Stimulated activated CD8-positive, alpha-beta memory T cell treated with anti-CD3 and anti-CD28 coated beads, Interleukin-7, amount 100 ng/mL, for 4 hours (primary cell): ENCODE results near the gene SGCG.
"Not testable (repeated sequence)": the region's sequence is repeated elsewhere in the genome, so short reads cannot be mapped to it uniquely, and the experiment has no call there.

ENCODE experiments used
- DNase-seq, 2 donors: peaks; one replicate each; pipeline ENCODE4 v3.0.0-alpha.2; 2020; ENCODE audit warnings: low read depth in 2 of 2

Gene SGCG

GRCh38 chr13:23180711-23181110 lies at the start of gene SGCG:
SGCG (plus strand) TSS chr13:23180979; CDS start chr13:23203695, 22,716 bp downstream.
- no peak for DNase-seq

GRCh38 chr13:23134542-23134941 lies 46.2 kb upstream of the SGCG start:
- DNase-seq: no peak

DNA sequence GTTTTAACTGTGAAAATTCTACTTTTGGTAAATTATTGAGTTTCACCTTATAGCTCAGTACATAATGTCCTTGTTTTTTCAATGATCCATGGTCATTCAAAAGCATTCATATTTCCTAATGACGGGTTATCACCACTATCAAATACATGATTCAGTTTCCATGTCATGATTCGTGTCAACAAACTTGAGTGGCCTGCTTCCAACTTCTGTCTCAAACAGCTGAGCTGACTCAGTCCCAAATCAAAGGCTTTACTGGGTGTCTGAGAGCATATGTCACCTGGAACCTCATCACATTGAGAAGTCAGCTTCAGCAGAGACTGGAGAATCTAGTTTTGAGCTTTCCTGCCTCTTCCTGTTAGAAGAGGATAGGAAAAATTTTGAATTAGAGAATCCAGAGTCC lies 40.3 kb upstream of the SGCG start:
- DNase-seq: no peak

DNA sequence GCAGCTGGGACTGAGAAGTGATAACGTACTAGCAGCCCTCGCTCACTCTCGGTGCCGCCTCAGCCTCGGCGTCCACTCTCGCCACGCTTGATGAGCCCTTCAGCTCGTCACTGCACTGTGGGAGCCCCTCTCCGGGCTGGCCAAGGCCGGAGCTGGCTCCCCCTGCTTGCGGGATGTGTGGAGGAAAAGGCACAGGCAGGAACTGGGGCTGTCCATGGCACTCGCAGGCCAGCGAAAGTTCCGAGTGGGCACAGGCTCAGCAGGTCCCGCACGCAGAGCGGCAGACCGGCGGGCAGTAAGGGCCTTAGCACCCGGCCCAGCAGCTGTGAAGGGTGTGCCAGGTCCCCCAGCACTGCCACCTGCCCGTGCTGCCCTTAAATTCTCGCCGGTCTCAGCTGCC lies 38.8 kb upstream of the SGCG start:
- DNase-seq: no peak

DNA sequence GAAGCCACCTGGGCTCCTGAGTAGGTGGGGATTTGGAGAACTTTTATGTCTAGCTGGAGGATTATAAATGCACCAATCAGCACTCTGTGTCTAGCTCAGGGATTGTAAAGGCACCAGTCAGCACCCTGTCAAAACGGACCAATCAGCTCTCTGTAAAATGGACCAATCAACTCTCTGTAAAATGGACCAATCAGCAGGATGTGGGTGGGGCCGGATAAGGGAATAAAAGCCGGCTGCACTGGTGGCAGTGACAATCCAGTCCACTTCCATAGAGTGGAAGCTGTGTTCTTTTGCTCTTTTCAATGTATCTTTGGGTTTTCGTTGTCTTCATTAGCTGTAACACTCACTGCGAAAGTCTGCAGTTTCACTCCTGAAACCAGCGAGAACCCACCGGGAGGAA lies 38.2 kb upstream of the SGCG start:
- not testable (repeated sequence) for DNase-seq

GRCh38 chr13:23144431-23144830 lies 36.3 kb upstream of the SGCG start:
- no peak for DNase-seq

GRCh38 chr13:23146006-23146405 lies 34.8 kb upstream of the SGCG start:
- DNase-seq: no peak

DNA sequence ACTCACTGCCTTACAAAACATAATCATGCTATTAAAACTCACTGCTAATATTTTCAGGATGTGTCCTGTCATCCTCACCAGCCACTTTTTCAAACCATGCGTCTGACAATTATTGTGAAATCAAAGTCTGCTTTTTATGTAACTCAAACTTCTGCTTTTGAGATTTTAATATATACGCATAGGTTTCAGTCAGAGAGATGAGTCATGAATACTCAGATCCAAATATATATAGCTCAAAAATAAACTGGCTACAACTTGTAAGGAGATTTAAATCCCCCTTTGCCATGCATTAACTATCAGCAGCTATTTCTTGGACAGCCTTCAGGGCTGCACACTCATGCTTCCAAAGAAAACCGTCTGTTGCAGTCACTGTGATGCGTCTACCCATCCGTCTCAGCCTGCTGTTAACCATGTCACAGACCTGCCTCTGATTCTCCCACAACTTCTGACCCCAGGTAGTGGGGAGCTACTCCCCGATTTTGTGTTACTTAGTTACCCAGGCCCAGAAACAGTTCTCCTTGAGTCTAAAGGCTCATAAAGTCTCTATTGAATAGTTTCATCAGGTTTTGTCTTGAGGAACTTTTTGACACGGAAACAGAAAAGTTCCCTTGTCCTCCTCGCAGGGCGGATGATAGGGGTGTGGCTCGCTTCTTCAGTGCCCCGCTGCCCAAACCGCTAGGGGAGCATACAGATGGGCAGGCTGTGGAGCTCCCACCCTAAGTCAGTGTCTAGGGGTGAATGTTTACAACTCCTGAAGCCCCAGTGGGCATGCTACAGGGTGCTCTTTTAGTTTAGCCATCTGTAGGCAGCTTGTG lies 33.8 kb upstream of the SGCG start:
- DNase-seq: no peak

DNA sequence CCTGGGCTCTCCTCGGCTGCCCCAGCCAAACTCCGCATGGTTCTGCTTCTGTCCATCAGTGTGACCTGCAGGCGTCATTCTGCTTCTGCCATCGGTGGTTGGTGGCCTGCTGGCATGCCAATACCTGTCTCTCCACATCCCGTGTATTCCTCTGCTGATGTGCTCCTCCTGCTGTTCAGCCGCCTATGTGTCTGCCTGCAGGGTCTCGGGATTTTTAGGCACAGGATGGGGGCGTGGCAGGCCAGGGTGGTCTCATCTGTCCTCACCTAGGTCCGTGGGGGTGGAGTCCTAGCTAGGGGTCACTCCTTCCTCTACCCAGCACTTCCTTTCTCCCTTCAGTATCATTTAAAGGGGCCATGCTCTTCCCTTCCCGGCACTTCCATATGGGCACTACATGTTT lies 33.0 kb upstream of the SGCG start:
- no peak for DNase-seq

DNA sequence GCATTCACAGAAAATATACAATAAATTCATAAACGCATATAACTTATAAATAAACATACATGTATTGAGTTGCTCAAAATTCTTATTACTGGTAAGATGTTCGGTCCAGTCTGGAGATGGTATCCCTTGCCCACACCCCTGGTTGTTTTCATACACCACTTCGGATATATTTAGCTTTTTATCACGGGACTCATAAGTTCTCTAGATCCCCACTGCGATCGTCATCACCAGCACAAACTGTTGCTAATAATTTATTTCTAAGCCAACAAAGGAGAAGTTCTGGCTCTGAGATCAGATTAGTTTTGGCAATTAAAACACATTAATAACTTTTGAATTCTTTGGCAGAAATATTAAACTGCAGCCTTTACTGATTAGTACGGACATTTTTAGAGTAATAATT lies 23.0 kb upstream of the SGCG start:
- DNase-seq: no peak

DNA sequence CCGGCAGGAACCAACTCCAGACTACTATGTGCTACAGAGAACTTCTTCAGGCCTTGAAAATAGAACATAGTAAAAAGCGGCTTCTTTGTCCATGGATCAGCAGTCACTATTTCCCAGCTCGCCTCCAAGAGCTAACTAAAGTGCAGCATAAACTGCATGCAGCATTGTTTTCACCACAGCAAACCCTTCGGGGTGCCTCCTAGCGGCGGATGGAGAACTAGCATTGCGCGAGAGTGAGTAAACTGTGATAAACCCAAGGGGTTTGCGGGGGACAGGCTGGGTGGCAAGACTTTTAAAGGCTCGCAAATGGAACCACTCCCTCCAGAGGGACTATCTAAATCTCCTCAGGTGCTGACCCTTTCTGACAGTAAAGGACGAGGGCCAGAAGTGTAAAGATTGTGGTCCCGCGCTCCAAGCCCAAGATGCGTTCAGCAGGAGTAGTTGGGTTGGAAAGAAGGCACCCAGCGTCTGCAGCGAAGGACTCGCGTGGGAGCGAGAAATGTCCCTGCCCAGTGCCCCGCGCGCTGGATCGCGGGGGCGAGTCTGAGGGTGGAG lies 21.5 kb upstream of the SGCG start:
- no peak for DNase-seq

DNA sequence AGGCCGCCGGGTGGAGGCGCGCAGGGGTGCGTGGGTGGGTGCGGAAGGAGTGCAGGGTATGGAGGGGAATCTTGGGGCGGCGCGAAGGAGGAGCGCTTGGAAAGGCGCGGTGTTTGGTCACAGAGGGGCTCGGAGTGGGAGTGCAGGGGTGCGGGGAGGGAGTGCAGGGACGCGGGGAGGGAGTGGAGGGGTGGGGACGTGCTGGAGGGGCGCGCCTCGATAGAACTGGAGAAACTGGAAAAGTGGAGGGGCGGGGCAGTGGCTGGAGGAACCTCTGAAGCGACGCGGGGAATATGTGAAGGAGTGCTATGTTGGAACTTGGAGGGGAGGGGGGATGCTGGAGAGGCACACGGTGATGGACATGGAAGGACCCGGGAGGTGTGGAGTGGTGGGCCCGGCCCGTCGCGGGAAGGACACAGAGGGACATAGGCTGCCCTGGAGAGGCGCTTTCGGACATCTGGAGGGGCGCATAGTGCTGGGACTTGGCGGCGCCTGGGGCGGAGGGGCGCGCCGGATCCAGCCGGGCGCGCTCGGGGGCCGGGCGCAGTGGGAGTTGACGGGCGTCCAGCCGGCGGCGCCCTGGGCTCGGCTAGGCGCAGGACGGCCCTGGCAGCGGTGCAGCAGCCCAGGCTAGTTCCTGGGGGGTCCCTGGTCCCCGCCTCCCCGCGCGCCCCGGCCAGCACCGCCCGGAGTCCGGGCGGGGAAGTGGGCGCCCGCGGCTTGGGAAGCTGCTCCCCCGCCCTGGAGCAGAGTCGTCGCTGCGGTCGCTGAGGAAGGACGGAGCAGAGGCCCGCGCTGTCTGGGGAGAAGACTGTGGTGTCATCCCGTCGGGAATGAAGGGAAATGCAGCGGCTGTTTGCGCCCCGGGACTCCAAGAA lies 20.8 kb upstream of the SGCG start:
- DNase-seq: no peak

- DNase-seq: no peak
These were observed 19.9 kb upstream of the SGCG start for GRCh38 chr13:23160638-23161480.

- DNase-seq: no peak
These were observed 19.3 kb upstream of the SGCG start for GRCh38 chr13:23161481-23161825.

- DNase-seq: no peak
These were observed 4.9 kb upstream of the SGCG start for GRCh38 chr13:23175920-23176319.

- no peak for DNase-seq
These were observed 1.4 kb downstream of the SGCG start for GRCh38 chr13:23182142-23182541.

DNA sequence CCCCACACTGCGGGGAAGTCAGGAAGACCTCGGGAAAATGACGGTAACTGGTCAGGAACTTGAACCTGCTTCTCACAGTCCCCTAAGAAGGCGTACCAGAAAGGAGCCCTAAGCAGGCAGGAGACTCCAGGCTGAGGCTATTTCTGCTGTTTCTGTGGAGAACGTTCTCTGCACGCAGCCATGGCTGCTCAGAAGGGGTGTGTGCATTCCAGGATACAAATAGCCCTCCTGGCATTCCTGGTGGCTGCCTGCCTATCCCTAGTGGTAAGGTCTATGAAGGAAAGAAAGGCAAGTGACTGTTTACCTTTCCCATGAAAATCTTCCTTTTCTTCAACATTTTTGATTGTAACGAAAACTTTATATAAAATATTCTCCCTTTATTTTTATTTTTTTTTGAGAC lies 2.5 kb downstream of the SGCG start:
- DNase-seq: no peak

DNA sequence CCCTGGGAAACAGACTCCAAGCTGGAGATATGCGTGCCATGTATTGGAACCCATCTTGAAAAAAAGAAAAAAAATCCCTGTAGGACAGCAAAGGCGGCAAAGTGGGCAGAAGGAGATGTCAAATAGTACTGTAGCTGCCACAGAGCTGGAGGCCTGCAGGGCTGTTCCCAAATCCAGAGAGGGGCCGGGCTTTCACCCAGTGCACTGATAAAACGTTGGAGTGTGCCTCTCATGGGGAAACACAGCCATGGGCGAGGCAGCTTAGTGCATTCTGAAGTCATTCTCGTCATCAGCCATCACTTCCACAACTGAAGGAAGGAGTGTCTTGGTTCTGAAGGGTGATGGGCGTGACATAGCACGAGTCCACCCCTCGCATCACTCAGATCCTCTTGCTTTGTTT lies 4.8 kb downstream of the SGCG start:
- DNase-seq: no peak

- no peak for DNase-seq
These were observed 21.1 kb downstream of the SGCG start for GRCh38 chr13:23201870-23202269.

DNA sequence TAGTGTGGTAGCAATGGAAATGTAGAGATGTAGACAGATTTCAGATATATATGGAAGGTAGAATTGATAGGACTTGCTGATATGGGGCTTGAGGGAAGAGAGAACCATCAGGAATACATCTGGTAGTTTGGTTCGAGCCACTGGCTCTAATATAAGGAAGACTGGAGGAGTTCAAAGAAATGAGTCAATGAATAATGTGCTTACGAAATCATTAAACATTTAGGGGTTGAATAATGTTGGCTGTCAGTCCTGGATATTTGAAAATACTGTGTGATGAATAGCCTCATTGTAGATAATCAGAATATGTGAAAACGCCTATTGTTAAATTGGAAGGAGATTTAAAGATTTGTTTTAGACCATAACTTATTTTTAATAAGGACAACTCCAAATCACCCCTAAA lies 21.6 kb downstream of the SGCG start:
- no peak for DNase-seq

DNA sequence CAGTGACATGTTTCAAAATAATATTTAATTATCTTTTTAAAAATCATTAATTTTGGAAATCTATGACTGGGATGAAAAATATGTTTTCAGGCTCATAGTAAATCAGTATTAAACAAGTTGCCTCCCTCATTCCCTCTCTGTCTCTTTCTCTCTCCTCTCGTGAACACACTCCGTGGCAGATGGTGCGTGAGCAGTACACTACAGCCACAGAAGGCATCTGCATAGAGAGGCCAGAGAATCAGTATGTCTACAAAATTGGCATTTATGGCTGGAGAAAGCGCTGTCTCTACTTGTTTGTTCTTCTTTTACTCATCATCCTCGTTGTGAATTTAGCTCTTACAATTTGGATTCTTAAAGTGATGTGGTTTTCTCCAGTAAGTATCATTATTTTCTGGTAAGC lies 22.7 kb downstream of the SGCG start:
- no peak for DNase-seq

- DNase-seq: no peak
These were observed 25.0 kb downstream of the SGCG start for GRCh38 chr13:23205807-23206206.
